ENCODE results near the gene FRMD4A.
"Not testable (repeated sequence)": the region's sequence is repeated elsewhere in the genome, so short reads cannot be mapped to it uniquely, and the experiment has no call there.

FRMD4A gene

DNA sequence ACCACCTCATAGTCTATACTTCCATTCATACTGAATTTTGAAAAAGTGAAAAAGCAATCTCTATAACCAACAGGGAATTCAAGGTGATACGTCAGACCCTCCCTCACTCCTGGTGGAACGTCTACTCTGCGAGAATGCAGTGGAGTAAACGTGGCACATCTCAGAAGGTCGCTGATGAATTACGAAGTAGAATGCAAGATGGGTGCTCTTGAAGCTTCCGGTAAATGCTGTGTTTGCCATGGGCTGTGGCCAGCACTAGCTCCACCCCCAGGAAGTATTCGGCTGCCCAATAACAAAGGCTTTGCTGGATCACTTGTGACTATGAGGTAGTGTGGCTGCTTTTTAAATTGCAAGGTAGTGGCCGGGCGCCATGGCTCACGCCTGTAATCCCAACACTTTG is 517.9 kb downstream of the FRMD4A start:
- no peak for DNase-seq (ENCODE audit: low read depth)

DNA sequence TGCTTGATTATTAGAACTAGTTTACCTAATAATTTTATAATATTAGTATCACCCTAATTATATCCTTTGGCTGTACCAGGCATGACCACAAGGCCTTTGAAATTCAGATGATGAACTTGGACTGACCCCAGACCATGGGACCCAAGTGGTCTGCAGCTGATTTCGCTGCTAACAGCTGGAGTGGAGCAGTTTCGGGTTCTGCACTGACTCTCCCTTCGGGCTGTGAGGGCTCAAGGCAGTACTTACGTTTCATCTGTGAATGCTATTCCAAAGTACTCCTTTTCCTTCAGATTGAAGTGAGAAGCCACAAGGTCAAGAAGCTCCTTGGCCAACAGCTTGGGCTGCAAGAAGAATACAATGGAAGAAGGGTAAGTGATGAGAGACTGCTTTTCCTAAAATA is 520.2 kb downstream of the FRMD4A start:
- DNase-seq (ENCODE audit: low read depth), result no peak

DNA sequence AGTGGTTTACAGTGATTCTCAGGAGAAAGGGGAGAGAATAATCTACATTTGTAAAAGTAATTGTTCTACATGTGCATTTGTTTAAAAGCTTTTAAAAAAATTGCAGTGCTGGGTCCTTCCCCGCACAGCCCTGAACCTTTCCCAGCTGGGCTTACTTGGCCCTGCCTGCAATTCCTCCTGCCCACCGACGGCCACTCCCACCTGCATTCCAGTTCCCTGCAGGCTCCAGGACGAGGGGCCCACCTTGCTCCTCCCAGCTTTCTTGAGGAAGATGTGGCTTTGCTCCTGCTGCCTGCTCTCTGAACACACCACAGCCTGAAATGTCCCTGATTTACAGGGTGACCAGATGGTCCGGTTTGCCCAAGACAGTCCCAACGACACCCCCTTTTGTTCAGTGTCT is 521.3 kb downstream of the FRMD4A start:
- no peak for DNase-seq (ENCODE audit: low read depth)

DNA sequence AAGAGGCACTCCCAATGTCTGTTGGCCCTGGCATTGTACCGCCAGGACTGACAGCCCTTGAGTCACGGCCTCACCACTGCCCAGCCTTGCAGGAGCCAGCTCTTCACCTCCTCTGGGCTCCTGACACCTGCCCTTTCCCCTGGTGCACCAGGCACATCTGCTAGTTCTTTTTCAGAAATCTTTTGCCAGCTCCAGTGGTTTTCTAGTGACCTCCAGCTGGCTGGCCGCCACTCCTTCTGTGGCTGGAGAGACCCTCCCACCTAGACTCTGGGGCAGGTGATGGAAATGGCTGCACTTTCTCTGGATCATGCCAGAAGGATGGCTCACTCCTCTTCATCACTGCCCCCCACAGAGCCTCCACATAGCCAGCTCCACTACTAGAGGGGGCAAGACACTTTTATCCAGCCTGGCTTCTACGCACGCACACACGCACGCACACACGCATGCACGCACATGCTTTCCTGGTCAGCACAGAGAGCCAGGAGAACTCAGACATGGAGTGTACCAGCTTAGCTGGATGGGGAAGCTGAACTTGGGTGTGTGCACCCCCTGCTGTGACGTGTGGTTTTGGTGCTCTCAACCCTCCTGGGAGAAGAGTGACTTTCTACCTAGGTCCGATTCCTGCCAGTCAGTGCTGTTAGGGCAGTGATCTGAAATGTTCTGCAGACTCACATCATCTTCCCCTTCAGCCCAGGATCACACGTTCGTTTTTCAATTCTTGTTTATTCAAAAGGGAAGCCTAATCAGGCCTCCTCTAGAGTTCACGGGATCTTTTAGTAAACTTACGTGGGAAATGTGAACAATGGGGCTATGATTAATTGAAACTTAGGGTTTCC is 522.0 kb downstream of the FRMD4A start:
- DNase-seq (ENCODE audit: low read depth), result no peak

DNA sequence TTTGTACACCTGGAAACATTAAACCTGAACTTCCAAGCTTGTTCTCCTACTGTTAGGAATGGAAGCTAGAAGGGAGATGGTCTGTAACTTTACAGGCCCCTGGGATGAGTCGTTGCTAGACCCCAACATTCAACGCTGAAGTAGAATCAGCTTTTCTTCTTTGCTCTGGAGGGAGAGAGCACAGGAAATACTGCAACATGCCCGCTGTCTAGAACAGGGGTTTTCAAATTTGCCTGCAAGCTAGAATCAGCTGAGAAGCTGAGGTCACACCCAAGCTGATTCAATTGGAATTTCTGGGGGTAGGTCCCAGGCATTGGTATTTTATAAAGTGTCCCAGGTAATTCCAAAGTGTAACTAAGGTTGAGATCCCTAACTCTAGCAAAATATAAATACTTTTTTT is 524.3 kb downstream of the FRMD4A start:
- DNase-seq (ENCODE audit: low read depth), result no peak

DNA sequence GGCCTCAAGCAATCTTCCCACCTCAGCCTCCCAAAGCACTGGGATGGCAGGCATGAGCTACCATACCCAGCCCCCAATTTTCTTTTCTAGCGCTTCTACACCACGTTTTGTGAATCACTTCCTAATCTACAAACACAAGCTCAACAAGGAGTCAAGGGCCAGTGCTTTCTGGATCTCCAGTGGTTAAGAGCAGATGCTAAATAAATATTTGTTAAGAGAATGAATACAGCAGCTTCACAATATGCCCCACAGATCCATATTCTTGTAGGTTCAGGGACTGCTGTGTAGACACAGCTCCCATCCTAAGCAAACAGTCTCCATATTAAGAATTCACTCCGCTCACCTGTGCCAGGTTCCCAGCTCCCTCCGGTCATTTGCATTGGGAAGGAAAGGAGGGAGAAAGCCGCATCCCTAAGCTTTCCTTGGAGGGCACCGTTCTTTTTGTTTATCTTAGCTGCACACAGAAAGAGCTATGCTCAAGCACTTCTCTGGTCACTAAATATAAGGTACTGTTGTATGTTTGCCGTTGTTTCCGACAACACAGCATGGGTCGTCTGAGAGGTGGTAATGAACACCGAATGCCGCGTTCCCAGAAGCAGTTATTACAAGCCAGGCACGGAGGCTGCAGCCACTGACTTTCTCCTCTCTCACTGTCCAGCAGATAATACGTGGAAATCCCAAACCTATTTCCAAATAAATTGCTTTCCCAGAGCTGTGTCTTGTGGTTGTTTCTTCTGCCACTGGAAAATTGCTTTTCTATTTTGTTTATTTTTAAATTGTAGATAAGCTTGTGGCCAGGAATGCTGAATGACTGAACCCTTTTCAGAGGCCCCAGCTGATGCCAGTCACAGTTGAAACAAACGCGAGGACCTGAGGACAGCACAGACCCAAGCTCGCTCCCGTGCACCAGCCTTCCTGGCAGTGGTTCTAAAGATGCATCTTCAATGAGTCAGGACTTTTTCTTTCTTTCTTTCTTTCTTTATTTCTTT is 526.9 kb downstream of the FRMD4A start:
- no peak for DNase-seq (ENCODE audit: low read depth)

DNA sequence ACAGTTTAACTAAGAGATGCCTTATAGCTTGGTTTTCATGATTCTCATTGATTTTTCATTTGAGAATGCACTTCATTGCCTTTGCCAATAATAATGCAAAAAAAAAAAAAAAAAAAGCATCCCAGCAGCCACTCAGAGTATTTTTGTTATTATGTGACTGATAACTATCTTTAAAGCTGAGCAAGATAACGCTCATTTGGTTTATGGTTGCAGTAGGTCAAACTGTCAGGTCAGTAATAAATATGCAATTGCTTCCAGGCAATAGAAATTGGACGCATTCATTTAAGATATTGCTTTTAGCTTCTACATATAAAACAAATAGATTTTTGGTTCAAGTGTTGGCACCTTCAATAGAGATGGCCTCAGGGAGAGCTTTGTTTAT is 528.8 kb downstream of the FRMD4A start:
- DNase-seq (ENCODE audit: low read depth), result no peak

DNA sequence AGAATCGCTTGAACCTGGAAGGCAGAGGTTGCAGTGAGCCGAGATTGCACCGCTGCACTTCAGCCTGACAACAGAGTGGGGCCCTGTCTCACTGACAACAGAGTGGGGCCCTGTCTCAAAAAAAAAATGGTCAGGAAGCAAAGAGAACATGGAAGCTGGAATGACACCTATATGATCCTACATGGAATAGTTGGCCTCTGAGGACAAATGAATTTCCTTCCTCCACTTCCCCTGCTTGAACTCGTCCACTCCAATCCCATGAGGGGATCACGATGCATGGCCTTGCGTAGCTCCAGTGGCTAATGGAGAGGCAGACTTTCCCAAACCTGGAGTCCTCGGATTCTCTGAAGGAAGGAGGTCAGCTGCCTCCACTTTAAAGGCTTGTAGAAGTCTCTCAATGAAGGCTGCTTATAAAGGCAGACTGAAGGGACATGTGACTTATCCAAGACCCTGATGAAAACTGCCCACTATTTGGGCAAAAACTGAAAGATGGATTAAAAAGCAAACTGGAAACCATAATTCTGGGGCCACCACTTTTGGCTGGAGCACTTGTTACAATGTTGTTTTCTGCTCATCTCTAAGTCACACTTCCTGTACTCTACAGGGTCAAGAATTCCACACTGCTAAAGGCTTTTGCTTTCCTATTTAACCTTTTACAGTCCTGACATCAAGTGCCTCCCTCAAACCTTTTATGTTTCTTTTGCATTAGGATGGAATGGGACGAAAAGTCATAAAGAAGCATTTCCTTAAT is 529.4 kb downstream of the FRMD4A start:
- no peak for DNase-seq (ENCODE audit: low read depth)

DNA sequence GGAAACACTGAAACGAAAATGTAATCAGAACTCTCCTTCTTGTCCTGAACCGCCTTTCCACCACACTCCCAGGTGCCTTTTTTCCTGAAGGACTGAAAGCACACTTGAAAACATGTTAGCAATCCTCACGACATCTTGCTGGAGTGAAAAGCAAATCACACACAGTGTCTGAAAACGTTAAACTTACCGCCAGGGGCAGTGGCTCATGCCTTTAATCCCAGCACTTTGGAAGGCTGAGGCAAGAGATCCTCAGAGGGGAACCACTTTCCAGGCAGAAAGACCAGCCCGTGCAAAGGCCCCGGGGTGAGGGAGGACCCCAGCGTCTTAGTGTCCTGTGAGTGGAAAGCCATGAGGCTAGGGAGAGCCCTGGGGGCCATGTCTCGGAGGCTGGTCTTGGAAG is 533.6 kb downstream of the FRMD4A start:
- DNase-seq (ENCODE audit: low read depth), result no peak

DNA sequence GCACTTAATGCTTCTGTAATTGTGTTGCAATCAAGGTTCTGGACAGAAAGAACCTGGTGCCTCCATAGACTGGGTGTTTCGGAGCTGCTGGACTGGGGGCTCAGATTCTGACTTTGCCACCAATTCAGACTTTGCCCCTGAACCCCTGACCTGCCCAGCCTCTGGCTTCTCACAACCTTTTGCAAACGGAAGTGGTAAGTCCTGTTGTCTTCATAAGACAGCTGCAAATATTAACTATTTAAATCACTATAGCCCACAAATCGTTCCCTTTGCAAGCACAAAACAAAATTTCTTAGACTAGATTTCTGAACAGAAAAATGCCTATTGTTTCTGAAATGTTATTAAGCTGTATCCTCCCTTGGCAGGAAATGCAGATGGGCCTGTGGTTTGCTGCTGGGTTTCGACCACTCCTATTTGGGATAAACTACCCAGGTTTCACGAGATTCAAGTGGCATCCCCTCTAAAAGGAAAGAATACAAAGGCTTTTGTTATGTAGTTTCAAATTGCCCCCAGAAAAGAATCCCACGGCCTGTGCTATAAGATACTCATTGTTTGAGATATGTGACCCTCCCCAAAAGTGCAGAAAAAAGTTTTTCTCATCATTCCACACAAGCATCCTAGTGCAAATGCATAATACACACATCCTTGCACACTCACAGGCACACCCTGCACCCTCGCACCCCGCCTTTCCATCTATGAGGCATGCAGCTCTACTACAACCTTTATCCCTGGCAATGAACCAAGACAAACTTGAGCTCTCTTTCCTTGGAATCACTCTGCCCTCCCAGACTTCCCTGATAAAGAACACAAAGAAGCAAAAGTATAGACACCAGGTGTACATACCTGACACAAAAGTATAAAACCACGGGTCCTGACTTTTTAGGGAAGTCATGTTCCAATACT is 534.8 kb downstream of the FRMD4A start:
- DNase-seq (ENCODE audit: low read depth), result no peak

DNA sequence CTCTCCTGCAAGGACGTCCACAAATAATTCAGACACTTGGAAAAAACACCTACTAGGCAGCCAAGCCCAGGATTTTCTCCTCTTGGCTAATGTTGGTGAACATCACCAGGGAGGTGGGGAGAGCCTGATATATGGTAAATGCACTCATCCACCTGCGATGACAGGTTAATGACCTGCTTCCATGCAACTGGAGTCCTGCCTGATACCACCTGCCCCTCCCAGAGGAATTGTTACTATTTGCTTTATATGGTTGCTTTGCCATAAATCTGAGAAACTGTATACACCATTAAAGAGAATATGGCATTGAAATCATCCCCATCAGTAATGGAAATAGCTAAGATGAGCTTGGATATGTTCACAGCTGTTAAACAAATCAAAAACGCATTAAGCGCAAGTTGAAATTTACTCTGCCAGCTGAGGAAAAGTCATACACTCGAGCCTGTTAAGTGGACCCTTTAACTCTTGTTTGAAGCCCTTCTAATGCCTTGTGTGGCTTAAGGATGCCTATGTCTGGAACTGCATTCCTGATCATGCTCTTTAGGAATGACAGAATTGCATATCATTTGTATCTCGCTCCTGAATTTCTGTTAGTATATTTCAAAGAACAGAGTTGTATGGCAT is 535.6 kb downstream of the FRMD4A start:
- no peak for DNase-seq (ENCODE audit: low read depth)

DNA sequence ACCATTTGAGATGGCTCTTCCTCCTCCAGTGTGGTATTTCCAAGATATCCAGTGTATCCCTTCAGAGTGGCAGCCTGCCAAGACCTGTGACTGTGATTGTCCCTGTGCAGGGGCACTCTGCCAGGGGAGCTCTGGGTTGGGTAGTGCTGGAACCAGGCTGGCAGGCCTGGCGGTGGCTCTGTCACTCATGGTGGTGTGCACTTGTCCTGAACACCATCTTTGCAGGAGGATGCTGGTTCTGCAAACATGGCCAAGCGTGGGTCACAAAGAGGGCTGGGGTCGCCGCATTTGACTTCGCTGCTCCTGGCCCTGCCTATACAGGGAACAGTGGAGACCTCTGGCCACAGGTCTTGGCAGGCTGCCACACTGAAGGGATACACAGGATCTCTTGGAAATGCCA is 538.7 kb downstream of the FRMD4A start:
- DNase-seq (ENCODE audit: low read depth), result no peak

DNA sequence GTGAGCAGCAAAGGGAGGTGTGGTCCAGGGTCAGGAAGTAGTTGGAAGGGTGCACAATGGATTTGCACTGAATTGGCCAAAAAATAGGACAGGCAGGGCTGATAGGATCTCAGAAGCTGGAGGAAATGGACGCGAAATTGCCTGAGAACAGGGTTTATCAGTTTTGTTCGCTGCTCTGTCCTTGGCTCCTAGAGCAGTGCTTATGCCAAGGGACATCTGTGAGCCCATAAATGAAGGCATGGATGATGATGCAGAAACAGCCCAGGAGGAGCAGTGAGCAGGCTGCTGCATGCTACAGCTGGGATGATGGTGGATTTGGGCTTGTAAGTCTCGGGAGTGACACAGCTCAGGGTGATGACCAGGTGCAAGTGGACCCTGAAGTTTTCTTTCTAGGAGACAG is 539.2 kb downstream of the FRMD4A start:
- no peak for DNase-seq (ENCODE audit: low read depth)

DNA sequence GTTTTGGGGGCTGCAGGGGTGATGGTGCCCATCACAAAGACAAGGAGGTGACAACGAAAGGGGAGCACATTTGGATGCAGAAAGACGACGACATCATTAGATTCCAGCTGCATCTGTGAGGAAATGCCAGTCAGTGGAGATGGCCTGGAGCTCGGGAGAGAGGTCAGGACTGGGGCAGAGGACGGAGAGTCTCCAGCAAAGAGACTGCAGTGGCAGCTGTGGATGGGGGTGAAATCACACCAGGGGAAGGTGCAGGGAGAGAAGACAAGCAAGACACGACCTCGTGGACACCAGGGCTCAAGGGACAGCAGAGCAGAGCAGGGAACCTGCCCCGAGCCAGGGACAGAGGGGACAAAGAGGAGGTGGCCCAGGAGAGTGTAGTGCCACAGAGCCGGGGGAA is 540.5 kb downstream of the FRMD4A start:
- no peak for DNase-seq (ENCODE audit: low read depth)

DNA sequence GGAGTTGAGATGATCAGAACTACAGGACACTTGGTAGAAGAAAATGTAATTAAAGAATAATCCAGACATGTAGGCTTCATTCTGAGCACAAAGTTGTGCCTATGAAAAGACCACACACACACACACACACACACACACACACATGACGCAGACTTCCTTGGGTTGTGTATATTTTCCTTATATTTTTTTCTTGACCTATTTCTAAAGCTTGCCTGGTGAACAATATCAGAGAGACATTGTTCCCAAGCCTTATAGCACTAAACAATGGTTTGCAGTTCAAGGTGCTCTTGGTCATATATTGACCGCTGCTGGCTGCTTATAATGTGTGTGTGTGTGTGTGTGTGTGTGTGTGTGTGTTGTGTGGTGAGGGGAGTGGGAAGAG is 541.3 kb downstream of the FRMD4A start:
- DNase-seq (ENCODE audit: low read depth), result no peak

DNA sequence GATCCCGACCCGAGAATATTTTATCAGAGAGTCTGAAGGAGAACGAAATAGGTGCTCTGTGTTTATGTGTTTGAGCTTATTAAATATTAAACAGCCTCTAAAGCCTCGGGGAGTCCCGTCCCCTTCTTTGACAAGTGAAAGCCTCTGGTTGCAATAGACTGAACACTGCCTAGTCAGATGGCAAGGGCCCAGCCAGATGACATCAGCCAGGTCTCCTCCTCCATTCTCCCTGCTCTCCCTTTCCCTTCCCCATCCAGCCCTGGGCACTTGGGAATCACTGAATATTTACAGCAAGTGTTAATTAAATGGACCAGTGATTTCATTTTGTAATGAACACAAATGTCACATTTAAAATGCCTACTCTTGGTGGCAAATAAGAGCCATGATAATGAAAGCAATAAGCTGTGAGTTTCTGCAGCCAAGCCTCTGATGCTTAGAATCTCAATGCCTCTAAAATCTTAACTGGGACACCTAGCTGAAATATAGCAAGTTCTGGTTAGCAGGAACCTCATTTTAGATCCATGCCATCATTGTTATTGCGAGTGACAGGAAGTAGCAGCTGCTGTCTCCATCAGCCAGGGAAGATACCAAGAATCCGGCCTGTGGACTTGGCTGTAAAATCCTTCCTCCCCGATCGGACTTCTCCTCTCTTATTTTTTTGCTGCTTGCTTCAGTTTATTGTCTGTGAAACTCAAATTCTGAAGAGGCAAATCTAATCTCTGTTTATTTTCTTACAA is 541.8 kb downstream of the FRMD4A start:
- no peak for DNase-seq (ENCODE audit: low read depth)

DNA sequence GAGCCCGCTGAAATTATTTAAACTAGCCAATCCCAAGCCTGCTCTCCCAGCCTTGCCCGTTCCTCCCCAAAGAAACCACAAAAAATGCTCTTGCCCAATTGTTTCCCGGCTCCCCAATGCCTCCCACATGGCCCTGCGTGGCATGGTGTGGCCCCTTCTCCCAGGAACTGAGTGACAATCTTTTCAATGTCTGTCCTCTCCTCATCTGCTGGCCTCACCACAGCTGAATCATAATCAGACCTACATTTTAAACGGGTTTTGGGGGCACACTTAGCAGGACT is 542.5 kb downstream of the FRMD4A start:
- DNase-seq (ENCODE audit: low read depth), result no peak

DNA sequence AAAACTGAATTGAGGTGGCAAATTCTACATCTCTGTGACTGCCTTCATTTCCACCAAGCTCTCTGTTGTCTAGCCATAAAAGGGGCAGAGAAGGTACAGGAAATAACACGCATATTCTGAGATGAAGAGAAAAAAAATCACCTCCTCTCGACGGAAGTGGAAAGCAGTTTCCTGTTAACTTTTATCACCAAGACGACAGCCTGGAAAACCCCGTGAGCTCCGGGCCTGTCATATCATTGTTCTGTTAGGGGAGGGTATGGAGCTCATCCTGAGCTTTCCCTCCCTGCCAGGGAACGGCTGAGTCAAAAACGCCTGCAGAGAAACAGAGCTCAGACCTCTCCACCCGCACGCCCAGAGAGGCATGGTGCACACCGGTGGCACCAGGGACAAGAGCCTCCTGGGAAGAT is 543.7 kb downstream of the FRMD4A start:
- no peak for DNase-seq (ENCODE audit: low read depth)

DNA sequence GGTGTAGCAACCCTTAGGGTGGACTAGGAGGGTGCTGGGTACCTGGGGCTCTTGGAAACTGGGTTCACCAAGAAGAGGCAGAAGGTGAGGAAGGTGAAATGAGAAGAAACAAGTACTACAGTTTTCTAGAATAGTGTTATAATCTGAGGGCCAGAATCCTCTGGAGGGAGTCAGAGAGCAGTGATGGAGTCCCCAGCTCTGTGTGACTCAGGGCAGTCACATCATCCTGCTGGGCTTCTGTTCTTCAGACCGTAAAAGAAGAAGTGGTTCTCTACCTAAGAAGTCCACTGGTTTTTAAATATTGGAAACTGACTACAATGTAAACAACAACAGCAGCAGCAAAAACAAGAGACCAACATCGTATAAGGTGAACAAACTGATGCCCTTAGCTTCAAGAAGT is 546.7 kb downstream of the FRMD4A start:
- no peak for DNase-seq (ENCODE audit: low read depth)

DNA sequence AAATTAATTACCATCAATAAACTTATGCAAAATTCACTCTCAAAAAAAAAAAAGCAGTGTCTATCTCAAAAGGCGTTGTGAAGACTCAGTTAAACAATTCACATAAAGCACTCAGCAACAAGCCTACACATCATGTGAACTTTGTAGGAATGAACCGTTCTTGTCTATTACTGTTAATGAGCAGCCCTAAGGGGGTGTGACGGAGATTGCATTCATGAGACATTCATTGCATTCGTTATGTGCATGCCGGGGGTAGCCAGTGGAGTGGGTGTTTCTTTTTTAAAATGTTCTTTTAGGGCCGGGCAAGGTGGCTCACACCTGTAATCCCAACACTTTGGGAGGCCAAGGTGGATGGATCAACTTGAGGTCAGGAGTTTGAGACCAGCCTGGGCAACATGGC is 551.0 kb downstream of the FRMD4A start:
- no peak for DNase-seq (ENCODE audit: low read depth)

DNA sequence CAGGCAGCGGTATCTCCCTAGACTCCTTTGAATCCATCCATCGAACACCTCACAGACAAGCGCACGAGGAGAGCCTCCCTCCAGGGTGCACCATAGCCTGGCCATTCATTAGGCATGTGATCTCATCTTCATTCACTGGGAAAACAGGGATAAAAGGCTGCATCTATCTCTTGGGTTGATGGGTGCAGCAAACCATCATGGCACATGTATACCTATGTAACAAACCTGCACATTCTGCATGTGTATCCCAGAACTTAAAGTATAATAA is 552.1 kb downstream of the FRMD4A start:
- DNase-seq (ENCODE audit: low read depth), result not testable (repeated sequence)

Measured in HS-5 (cell line).